Brain microvascular endothelial cell (primary cell): ENCODE data around the gene SPATA46.
"Not testable (repeated sequence)": the region's sequence is repeated elsewhere in the genome, so short reads cannot be mapped to it uniquely, and the experiment has no call there.

ENCODE experiments used
- DNase-seq: peaks from one replicate; pipeline ENCODE4 v3.0.0-alpha.2; 2020
- H3K27ac ChIP-seq: fragments of 250-450 bp; sonication (Bioruptor Pico); 2 replicates; pipeline ENCODE4 v1.5.1; 2020; ENCODE audit warnings: mild to moderate bottlenecking, moderate library complexity
- H3K27me3 ChIP-seq: fragments of 250-450 bp; sonication (Bioruptor Pico); replicated peaks from 2 replicates; pipeline ENCODE4 v1.5.1; 2020; ENCODE audit warnings: mild to moderate bottlenecking
- H3K36me3 ChIP-seq: fragments of 250-450 bp; sonication (Bioruptor Pico); replicated peaks from 2 replicates; pipeline ENCODE4 v1.5.1; 2020; ENCODE audit warnings: mild to moderate bottlenecking
- H3K4me3 ChIP-seq: 2 replicates; pipeline ENCODE4 v1.5.1; 2011; ENCODE audit warnings: low read depth, mild to moderate bottlenecking, control low read depth, low read length, moderate library complexity
- CTCF ChIP-seq: IDR thresholded peaks from 2 replicates; pipeline ENCODE4 v1.5.1; 2011; ENCODE audit warnings: low read depth, mild to moderate bottlenecking, moderate library complexity, low read length, control low read depth, inconsistent platforms; ENCODE audit errors: missing control alignments
- in situ Hi-C: cut with HindIII; loops from 2 replicates; pipeline ENCODE4 v1.10.0; 2017; ENCODE audit warnings: low sequenced_read_pairs, low pct_ligation_motif_present

Gene SPATA46

GRCh38 chr1:162353078-162353477 is 23.6 kb downstream of the SPATA46 start:
- H3K36me3 ChIP-seq: no peaks in the 10 kb centered on the region
- TF ChIP-seq CTCF: no peak
- no peak for DNase-seq
- H3K27me3 ChIP-seq: no peaks in the 10 kb centered on the region
- in situ Hi-C loops: no loop called here
- no peak overlapping the region for H3K27ac ChIP-seq
- H3K4me3 ChIP-seq: no peak overlapping the region

- DNase-seq, H3K27ac ChIP-seq, H3K36me3 ChIP-seq, in situ Hi-C loops, H3K4me3 ChIP-seq, H3K27me3 ChIP-seq: not testable (repeated sequence)
Measured at GRCh38 chr1:162351874-162352273, 24.8 kb downstream of the SPATA46 start.

GRCh38 chr1:162351246-162351842 is 25.3 kb downstream of the SPATA46 start:
- DNase-seq: no peak
- Histone ChIP-seq H3K4me3 (no peak overlapping the region), H3K36me3 (no peaks in the 10 kb centered on the region), H3K27me3 (no peaks in the 10 kb centered on the region), H3K27ac (no peak overlapping the region)
- in situ Hi-C loops: no loop called here
- TF ChIP-seq CTCF: no peak

- DNase-seq: peak; percentile 74
Measured at GRCh38 chr1:162349635-162350330, 26.9 kb downstream of the SPATA46 start.

GRCh38 chr1:162347281-162347680 is 29.4 kb downstream of the SPATA46 start:
- Histone ChIP-seq H3K27ac (no peak overlapping the region), H3K4me3 (no peak overlapping the region), H3K36me3 (no peaks in the 10 kb centered on the region), H3K27me3 (no peaks in the 10 kb centered on the region)
- DNase-seq: no peak
- in situ Hi-C loops: no loop called here
- TF ChIP-seq CTCF: no peak

More at GRCh38 chr1:162349635-162350330, 26.9 kb downstream of the SPATA46 start:
- in situ Hi-C loops: no loop called here
- Histone ChIP-seq H3K4me3 (no peak overlapping the region), H3K27me3 (no peaks in the 10 kb centered on the region), H3K27ac (peak overlapping the region; percentile 72), H3K36me3 (no peaks in the 10 kb centered on the region)
- TF ChIP-seq CTCF: no peak

GRCh38 chr1:162343470-162343869 is 33.2 kb downstream of the SPATA46 start:
- no peak for DNase-seq
- Histone ChIP-seq H3K36me3 (no peaks in the 10 kb centered on the region), H3K27ac (no peak overlapping the region), H3K4me3 (no peak overlapping the region), H3K27me3 (no peaks in the 10 kb centered on the region)
- in situ Hi-C loops: no loop called here
- no peak for TF ChIP-seq CTCF
